ENCODE measurements around the gene HLA-DRA. TPM values are rescaled to one million over a fixed set of nuclear protein-coding genes. Genes with fewer than 3 reads are reported as not detected.

Gene HLA-DRA
- total and polyA plus RNA-seq, 2 of the 4 experiments (the other 2 are of a cell fraction), result not detected

DNA sequence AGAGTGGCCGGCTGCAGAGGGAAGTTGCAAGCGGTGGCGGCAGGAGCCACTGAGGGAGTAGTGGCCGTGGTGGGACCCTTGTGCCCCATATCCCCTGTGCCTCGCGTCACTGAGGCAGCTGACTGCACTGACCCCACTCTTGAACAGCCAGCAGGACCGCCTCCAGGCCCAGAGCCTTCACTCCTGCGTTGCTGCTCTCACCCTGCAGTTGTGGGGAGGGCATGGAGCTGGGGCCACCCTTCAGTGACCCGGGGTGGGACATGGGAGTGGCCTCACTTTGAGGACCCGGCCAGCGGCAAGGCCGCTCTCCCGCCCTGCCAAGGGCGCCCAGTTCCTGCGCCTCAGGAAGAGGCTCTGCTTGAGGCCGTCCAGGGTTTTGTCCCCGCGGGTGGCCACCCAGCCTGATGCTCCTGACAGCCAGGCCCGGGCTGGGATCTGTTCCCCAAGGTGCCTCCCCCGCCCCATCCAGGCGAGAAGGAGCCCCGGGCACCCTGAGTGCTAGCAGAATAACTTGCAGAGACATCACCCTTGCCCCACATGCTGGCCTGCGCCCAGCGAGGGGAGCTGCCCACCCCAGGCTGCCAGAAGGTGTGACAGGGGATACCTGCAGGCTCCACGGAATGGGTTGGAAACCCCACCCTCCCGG, 44.4 kb downstream of the HLA-DRA start:
- Histone ChIP-seq H2BK20ac (ENCODE audit: low read depth, low read length) (no peak overlapping the region), H3K23ac (ENCODE audit: low read depth, low read length) (no peak overlapping the region), H3K36me3 (ENCODE audit: control insufficient read depth, insufficient read depth, low read length) (no peaks in the 10 kb centered on the region), H3K27ac (ENCODE audit: insufficient read depth, low read length) (no peak overlapping the region), H2BK15ac (ENCODE audit: low read depth, low read length) (no peak overlapping the region), H3K4me1 (ENCODE audit: control insufficient read depth, insufficient read depth, low read length) (no peaks in the 10 kb centered on the region), H3K4me2 (ENCODE audit: low read depth, low read length) (no peak overlapping the region), H3K56ac (ENCODE audit: extremely low read depth, insufficient read depth, low read length) (no peak overlapping the region), H2AK5ac (ENCODE audit: low read depth, low read length) (no peak overlapping the region), H4K91ac (ENCODE audit: insufficient read depth, low read depth, low read length) (no peak overlapping the region), H3K4me3 (ENCODE audit: insufficient read depth, low read depth, low read length) (no peak overlapping the region), H2AK9ac (replicated peaks; ENCODE audit: low read depth, low read length, poor library complexity) (no peak overlapping the region), H3K27me3 (ENCODE audit: control insufficient read depth, insufficient read depth, low read length) (no peaks in the 10 kb centered on the region), H3K9me1 (ENCODE audit: insufficient read depth, low read length) (no peaks in the 10 kb centered on the region), H4K20me1 (ENCODE audit: insufficient read depth, low read length) (no peaks in the 10 kb centered on the region), H3K4ac (ENCODE audit: low read depth, low read length) (no peak overlapping the region), H3K9ac (ENCODE audit: low read depth, low read length) (no peak overlapping the region), H3K18ac (ENCODE audit: low read depth, low read length) (no peak overlapping the region), H3K14ac (replicated peaks; ENCODE audit: low read depth, low read length) (no peak overlapping the region), H2AFZ (replicated peaks; ENCODE audit: low read length, poor library complexity) (no peak overlapping the region), H4K8ac (ENCODE audit: low read depth in 2 of 2, low read length in 2 of 2) (no peak overlapping the region), H2BK120ac (ENCODE audit: low read depth, low read length) (no peak overlapping the region), H3K9me3 (ENCODE audit: control insufficient read depth, insufficient read depth, low read length) (no peaks in the 10 kb centered on the region), H4K5ac (ENCODE audit: low read depth, low read length) (no peak overlapping the region), H3K79me1 (ENCODE audit: low read depth in 1 of 2, low read length in 2 of 2) (no peaks in the 10 kb centered on the region), H2BK5ac (ENCODE audit: low read depth, low read length, poor library complexity, severe bottlenecking) (no peak overlapping the region)
- BruUV-seq (replicated peaks), result no TSS peak
- POLR2A ChIA-PET (ENCODE audit: unreplicated experiment), result no interaction called here
- DNase-seq, result no peak
- dilution Hi-C loops (cut with HindIII; ENCODE audit: low sequenced_read_pairs, unreplicated experiment), result no loop called here
- 60% methylated on average over 2 of the region's 26 CpGs; no CpG with 5 or more reads in 1 of the 2 experiments for WGBS, 2 experiments (ENCODE audit: extremely low coverage in 2 of 2, insufficient read length in 1 of 2)
- intact Hi-C loops (cut with micrococcal nuclease), result loop anchor here (2.0 kb wide), 1 partner anchor 49 kb away; no protein-coding TSS in a partner anchor
- no peak for TF ChIP-seq FOS (IDR thresholded peaks at IDR 0.05; ENCODE audit: low read depth, low read length)
- TF ChIP-seq, protein P1, sequence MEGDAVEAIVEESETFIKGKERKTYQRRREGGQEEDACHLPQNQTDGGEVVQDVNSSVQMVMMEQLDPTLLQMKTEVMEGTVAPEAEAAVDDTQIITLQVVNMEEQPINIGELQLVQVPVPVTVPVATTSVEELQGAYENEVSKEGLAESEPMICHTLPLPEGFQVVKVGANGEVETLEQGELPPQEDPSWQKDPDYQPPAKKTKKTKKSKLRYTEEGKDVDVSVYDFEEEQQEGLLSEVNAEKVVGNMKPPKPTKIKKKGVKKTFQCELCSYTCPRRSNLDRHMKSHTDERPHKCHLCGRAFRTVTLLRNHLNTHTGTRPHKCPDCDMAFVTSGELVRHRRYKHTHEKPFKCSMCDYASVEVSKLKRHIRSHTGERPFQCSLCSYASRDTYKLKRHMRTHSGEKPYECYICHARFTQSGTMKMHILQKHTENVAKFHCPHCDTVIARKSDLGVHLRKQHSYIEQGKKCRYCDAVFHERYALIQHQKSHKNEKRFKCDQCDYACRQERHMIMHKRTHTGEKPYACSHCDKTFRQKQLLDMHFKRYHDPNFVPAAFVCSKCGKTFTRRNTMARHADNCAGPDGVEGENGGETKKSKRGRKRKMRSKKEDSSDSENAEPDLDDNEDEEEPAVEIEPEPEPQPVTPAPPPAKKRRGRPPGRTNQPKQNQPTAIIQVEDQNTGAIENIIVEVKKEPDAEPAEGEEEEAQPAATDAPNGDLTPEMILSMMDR (conservative IDR thresholded peaks at IDR 0.05; ENCODE audit: low read depth, low read length), result no peak
- TF ChIP-seq MAZ (IDR thresholded peaks at IDR 0.05; ENCODE audit: borderline replicate concordance, low read depth, low read length), result no peak
- TF ChIP-seq CHD1 (IDR thresholded peaks at IDR 0.05; ENCODE audit: low read depth, low read length), result no peak
- TF ChIP-seq, protein P2, sequence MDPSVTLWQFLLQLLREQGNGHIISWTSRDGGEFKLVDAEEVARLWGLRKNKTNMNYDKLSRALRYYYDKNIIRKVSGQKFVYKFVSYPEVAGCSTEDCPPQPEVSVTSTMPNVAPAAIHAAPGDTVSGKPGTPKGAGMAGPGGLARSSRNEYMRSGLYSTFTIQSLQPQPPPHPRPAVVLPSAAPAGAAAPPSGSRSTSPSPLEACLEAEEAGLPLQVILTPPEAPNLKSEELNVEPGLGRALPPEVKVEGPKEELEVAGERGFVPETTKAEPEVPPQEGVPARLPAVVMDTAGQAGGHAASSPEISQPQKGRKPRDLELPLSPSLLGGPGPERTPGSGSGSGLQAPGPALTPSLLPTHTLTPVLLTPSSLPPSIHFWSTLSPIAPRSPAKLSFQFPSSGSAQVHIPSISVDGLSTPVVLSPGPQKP (IDR thresholded peaks at IDR 0.05; ENCODE audit: borderline replicate concordance, low read depth, low read length), result no peak
- no peak for TF ChIP-seq SMC3 (IDR thresholded peaks at IDR 0.05; ENCODE audit: low read depth, low read length)
- TF ChIP-seq BHLHE40 (IDR thresholded peaks at IDR 0.05; ENCODE audit: low read depth, low read length), result no peak
- no peak for TF ChIP-seq NFE2L2 (IDR thresholded peaks at IDR 0.05; ENCODE audit: low read depth, low read length)
- TF ChIP-seq MAFK (IDR thresholded peaks at IDR 0.05; ENCODE audit: low read depth, low read length), result no peak
- no peak for TF ChIP-seq CEBPB (IDR thresholded peaks at IDR 0.05; ENCODE audit: low read depth, low read length)
- no peak for TF ChIP-seq MXI1 (IDR thresholded peaks at IDR 0.05; ENCODE audit: borderline replicate concordance, low read depth, low read length)
- no peak for TF ChIP-seq USF2 (IDR thresholded peaks at IDR 0.05; ENCODE audit: low read depth, low read length)
- TF ChIP-seq RFX5 (IDR thresholded peaks at IDR 0.05; ENCODE audit: low read depth, low read length), result no peak
- CTCF ChIA-PET, result no interaction called here
- no peak for ATAC-seq (ENCODE audit: low read depth)
- in situ Hi-C loops (cut with MboI; ENCODE audit: low sequenced_read_pairs), result no loop called here
